GM23338 (cell line): Measurements from ENCODE around the gene NAA10. TPM values are rescaled to one million over a fixed set of nuclear protein-coding genes. Genes with fewer than 3 reads are reported as not detected.

Experiments
- ATAC-seq: fragments of 200-7000 bp; cut with Tn5 transposase; 3 replicates; pipeline ENCODE4 v1.9.1; 2020
- DNase-seq: peaks from one replicate; pipeline ENCODE4 v3.0.0-alpha.2; 2015; ENCODE audit warnings: low spot score
- H2AFZ ChIP-seq: fragments of 200-600 bp; sonication (generic); 2 replicates; pipeline ENCODE4 v1.8.0; 2016; ENCODE audit warnings: antibody characterized with exemption, mild to moderate bottlenecking, moderate library complexity
- H3F3A ChIP-seq: fragments of 200-600 bp; sonication (generic); replicated peaks from 2 replicates; pipeline ENCODE4 v1.8.0; 2017; ENCODE audit warnings: antibody characterized with exemption, mixed run types, low read depth
- H3K27ac ChIP-seq: fragments of 200-600 bp; sonication (generic); 2 replicates; pipeline ENCODE4 v1.6.1; 2016; ENCODE audit warnings: low read depth
- H3K27me3 ChIP-seq: fragments of 200-600 bp; sonication (generic); 2 replicates; pipeline ENCODE4 v1.8.0; 2016; ENCODE audit warnings: mild to moderate bottlenecking, mixed run types, moderate library complexity; ENCODE audit not compliant: insufficient read depth
- H3K36me3 ChIP-seq: fragments of 200-600 bp; sonication (generic); 2 replicates; pipeline ENCODE4 v1.8.0; 2016; ENCODE audit warnings: mild to moderate bottlenecking; ENCODE audit not compliant: insufficient read depth
- H3K4me1 ChIP-seq: fragments of 200-600 bp; sonication (generic); 2 replicates; pipeline ENCODE4 v1.8.0; 2016; ENCODE audit warnings: mild to moderate bottlenecking, moderate library complexity; ENCODE audit not compliant: insufficient read depth
- H3K4me2 ChIP-seq: fragments of 200-600 bp; sonication (generic); 2 replicates; pipeline ENCODE4 v1.7.1; 2017; ENCODE audit warnings: mixed run types
- H3K4me3 ChIP-seq: fragments of 200-600 bp; sonication (generic); 2 replicates; pipeline ENCODE4 v1.6.1; 2016; ENCODE audit warnings: mixed run types
- H3K79me2 ChIP-seq: fragments of 200-600 bp; sonication (generic); replicated peaks from 2 replicates; pipeline ENCODE4 v1.8.0; 2017; ENCODE audit warnings: mild to moderate bottlenecking; ENCODE audit not compliant: insufficient read depth
- H3K9me2 ChIP-seq: fragments of 200-600 bp; sonication (generic); 2 replicates; pipeline ENCODE4 v1.8.0; 2017; ENCODE audit not compliant: insufficient read depth
- H4K20me1 ChIP-seq: fragments of 200-600 bp; sonication (generic); replicated peaks from 2 replicates; pipeline ENCODE4 v1.8.0; 2017; ENCODE audit warnings: mild to moderate bottlenecking; ENCODE audit not compliant: insufficient read depth
- H3K27ac Mint-ChIP-seq: 2 replicates; pipeline ENCODE4 v1.8.0; 2020; ENCODE audit warnings: inconsistent platforms, mild to moderate bottlenecking, moderate library complexity, mixed read lengths
- H3K27me3 Mint-ChIP-seq: 3 replicates; pipeline ENCODE4 v1.8.0; 2022; ENCODE audit warnings: low read depth, mild to moderate bottlenecking, moderate library complexity, mixed read lengths, inconsistent platforms; ENCODE audit not compliant: insufficient read depth, poor library complexity
- H3K36me3 Mint-ChIP-seq: 3 replicates; pipeline ENCODE4 v1.8.0; 2021; ENCODE audit warnings: low read depth, mild to moderate bottlenecking, inconsistent platforms, moderate library complexity, mixed read lengths
- H3K4me1 Mint-ChIP-seq: 3 replicates; pipeline ENCODE4 v1.8.0; 2020; ENCODE audit warnings: mild to moderate bottlenecking, inconsistent platforms, mixed read lengths
- H3K4me3 Mint-ChIP-seq: 3 replicates; pipeline ENCODE4 v1.8.0; 2021; ENCODE audit warnings: moderate library complexity, mild to moderate bottlenecking, inconsistent platforms, mixed read lengths
- H3K9me3 Mint-ChIP-seq: 3 replicates; pipeline ENCODE4 v1.8.0; 2020; ENCODE audit warnings: moderate library complexity, mild to moderate bottlenecking, inconsistent platforms, mixed read lengths
- CREB1 ChIP-seq: fragments of 250-450 bp; sonication (Bioruptor Pico); IDR thresholded peaks from 2 replicates; pipeline ENCODE4 v1.5.0; 2020; ENCODE audit warnings: low read depth, mild to moderate bottlenecking, moderate library complexity
- EZH2phosphoT487 ChIP-seq: fragments of 200-600 bp; sonication (generic); IDR thresholded peaks from one replicate; pipeline ENCODE4 v1.8.1; 2018; ENCODE audit warnings: antibody characterized with exemption; ENCODE audit not compliant: unreplicated experiment
- JUNB ChIP-seq: IDR thresholded peaks from one replicate; pipeline ENCODE4 v1.6.1; 2016; ENCODE audit warnings: antibody characterized with exemption; ENCODE audit not compliant: unreplicated experiment
- NANOG ChIP-seq: IDR thresholded peaks from 2 replicates; pipeline ENCODE4 v1.6.1; 2016; ENCODE audit warnings: antibody characterized with exemption, borderline replicate concordance
- STAT1 ChIP-seq: IDR thresholded peaks from one replicate; pipeline ENCODE4 v1.6.1; 2016; ENCODE audit warnings: antibody characterized with exemption; ENCODE audit not compliant: unreplicated experiment
- polyA plus RNA-seq: library from polyadenylated mRNA; unstranded; fragments of >200 nt; fragmentation: Nextera tagmentation; extraction: Ambion mirVana; gene quantifications from 2 replicates; pipeline ENCODE4 v1.2.1, GENCODE V29; 2016
- total RNA-seq: library from RNA; depleted of rRNA; stranded (reverse); fragments of >200 nt; shearing (Covaris generic); gene quantifications from 2 replicates; pipeline ENCODE4 v1.2.3, GENCODE V29; 2014
- TF ChIP-seq, protein P1 (sequence below): fragments of 250-450 bp; sonication (Bioruptor Pico); IDR thresholded peaks from 2 replicates; pipeline ENCODE4 v1.5.0; 2020; ENCODE audit warnings: mild to moderate bottlenecking, moderate library complexity
- TF ChIP-seq, protein P2 (sequence below): IDR thresholded peaks from 2 replicates; pipeline ENCODE4 v1.6.1; 2016; ENCODE audit warnings: antibody characterized with exemption

Gene NAA10
- total and polyA plus RNA-seq, 2 experiments from 2014 or later: 136 to 145 TPM

DNA sequence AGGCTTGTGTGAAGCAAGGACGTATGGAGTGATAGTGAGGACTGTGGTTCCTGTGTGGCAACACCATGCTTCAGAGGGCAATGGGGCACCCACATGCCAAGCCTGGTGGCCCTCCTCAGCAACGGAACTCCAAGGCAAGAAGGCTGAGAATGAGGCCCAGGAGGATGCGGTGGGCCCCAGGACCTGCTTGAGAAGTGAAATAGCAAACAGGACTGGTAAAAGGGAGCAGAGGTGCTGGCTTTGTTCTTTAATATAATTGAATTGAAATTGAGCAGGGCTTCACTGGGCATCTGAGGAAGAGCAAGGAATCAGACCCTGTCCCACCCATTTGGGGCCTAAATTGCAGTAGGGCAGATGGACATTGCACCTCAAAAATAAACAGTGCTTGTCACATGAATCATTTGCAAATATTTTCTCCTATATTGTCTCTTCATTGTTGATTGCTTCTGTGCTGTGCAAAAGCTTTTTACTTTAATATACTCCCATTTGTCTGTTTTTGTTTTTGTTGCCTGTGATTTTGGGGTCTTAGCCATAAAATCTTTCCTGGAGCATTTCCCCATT, 40.0 kb upstream of the NAA10 start (continued):
- TF ChIP-seq, protein P1, sequence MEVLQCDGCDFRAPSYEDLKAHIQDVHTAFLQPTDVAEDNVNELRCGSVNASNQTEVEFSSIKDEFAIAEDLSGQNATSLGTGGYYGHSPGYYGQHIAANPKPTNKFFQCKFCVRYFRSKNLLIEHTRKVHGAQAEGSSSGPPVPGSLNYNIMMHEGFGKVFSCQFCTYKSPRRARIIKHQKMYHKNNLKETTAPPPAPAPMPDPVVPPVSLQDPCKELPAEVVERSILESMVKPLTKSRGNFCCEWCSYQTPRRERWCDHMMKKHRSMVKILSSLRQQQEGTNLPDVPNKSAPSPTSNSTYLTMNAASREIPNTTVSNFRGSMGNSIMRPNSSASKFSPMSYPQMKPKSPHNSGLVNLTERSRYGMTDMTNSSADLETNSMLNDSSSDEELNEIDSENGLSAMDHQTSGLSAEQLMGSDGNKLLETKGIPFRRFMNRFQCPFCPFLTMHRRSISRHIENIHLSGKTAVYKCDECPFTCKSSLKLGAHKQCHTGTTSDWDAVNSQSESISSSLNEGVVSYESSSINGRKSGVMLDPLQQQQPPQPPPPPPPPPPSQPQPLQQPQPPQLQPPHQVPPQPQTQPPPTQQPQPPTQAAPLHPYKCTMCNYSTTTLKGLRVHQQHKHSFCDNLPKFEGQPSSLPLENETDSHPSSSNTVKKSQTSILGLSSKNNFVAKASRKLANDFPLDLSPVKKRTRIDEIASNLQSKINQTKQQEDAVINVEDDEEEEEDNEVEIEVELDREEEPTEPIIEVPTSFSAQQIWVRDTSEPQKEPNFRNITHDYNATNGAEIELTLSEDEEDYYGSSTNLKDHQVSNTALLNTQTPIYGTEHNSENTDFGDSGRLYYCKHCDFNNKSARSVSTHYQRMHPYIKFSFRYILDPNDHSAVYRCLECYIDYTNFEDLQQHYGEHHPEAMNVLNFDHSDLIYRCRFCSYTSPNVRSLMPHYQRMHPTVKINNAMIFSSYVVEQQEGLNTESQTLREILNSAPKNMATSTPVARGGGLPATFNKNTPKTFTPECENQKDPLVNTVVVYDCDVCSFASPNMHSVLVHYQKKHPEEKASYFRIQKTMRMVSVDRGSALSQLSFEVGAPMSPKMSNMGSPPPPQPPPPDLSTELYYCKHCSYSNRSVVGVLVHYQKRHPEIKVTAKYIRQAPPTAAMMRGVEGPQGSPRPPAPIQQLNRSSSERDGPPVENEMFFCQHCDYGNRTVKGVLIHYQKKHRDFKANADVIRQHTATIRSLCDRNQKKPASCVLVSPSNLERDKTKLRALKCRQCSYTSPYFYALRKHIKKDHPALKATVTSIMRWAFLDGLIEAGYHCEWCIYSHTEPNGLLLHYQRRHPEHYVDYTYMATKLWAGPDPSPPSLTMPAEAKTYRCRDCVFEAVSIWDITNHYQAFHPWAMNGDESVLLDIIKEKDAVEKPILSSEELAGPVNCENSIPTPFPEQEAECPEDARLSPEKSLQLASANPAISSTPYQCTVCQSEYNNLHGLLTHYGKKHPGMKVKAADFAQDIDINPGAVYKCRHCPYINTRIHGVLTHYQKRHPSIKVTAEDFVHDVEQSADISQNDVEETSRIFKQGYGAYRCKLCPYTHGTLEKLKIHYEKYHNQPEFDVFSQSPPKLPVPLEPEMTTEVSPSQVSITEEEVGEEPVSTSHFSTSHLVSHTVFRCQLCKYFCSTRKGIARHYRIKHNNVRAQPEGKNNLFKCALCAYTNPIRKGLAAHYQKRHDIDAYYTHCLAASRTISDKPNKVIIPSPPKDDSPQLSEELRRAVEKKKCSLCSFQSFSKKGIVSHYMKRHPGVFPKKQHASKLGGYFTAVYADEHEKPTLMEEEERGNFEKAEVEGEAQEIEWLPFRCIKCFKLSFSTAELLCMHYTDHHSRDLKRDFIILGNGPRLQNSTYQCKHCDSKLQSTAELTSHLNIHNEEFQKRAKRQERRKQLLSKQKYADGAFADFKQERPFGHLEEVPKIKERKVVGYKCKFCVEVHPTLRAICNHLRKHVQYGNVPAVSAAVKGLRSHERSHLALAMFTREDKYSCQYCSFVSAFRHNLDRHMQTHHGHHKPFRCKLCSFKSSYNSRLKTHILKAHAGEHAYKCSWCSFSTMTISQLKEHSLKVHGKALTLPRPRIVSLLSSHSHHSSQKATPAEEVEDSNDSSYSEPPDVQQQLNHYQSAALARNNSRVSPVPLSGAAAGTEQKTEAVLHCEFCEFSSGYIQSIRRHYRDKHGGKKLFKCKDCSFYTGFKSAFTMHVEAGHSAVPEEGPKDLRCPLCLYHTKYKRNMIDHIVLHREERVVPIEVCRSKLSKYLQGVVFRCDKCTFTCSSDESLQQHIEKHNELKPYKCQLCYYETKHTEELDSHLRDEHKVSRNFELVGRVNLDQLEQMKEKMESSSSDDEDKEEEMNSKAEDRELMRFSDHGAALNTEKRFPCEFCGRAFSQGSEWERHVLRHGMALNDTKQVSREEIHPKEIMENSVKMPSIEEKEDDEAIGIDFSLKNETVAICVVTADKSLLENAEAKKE (CRISPR knock-in tag): no peak
- TF ChIP-seq EZH2phosphoT487: no peak
- TF ChIP-seq JUNB: no peak
- no peak for TF ChIP-seq NANOG
- TF ChIP-seq CREB1 (CRISPR knock-in tag): no peak

DNA sequence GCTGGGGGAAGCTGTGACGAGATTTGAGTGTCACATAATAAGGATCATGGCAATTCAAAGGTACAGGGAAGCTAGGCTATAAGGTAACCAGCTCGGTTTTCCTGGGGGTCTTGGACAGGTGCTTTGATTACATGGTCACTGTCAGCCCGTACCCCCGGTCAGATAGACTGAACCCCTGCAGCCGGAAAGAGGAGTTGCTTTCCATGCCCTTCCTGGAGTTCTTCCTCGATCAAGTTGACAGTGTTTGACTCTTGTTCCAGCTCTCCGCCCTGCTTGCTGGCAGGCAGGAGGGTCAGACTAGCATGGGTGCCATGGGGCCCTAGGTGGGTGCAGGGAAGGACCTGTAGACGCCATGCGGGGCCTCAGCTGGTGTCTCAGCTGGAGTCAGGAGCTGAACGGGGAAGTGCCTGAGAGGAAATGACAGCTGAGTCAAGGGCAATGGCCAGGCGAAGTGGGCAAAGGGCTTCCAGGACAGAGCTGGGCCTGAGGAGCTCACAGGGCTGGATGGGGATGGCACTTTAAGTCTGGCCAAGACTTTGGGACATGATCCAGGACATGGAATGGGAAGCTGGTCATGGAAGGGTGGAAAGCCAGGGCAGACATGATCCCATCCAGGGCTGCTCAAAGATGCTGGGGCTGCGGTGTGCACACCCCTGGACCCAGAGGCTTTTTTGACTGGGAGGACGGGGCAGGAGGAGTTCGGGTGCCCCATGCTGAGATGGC, 39.3 kb upstream of the NAA10 start:
- Histone ChIP-seq H3K9me2 (no peaks in the 10 kb centered on the region), H3K36me3 (no peaks in the 10 kb centered on the region), H3K27ac (no peak overlapping the region; the same call in 1 of the 2 replicates), H4K20me1 (no peaks in the 10 kb centered on the region), H3K4me2 (no peak overlapping the region), H3K4me1 (no peaks in the 10 kb centered on the region), H3K79me2 (peaks cover 14% of the 10 kb centered on the region), H3K4me3 (no peak overlapping the region), H3F3A (0 out of 2 replicates have a peak, but pooled peaks cover 4% of the 10 kb centered on the region), H3K27me3 (no peaks in the 10 kb centered on the region), H2AFZ (no peak overlapping the region)
- no peak for ATAC-seq
- H3K36me3 Mint-ChIP-seq: peaks cover 4% of the 10 kb centered on the region; the same call in 2 of the 3 replicates
- no peak for DNase-seq
- peak overlapping the region; percentile 52; the same call in 1 of the 2 replicates for H3K27ac Mint-ChIP-seq
- no peaks in the 10 kb centered on the region; the same call in 2 of the 3 replicates for H3K9me3 Mint-ChIP-seq
- H3K27me3 Mint-ChIP-seq: peaks cover 2% of the 10 kb centered on the region
- peaks cover 14% of the 10 kb centered on the region; the same call in 2 of the 3 replicates for H3K4me1 Mint-ChIP-seq
- peak overlapping the region; percentile 88 for H3K4me3 Mint-ChIP-seq
- TF ChIP-seq STAT1 (no peak), CREB1 (CRISPR knock-in tag) (no peak), NANOG (no peak)
- TF ChIP-seq, protein P2, sequence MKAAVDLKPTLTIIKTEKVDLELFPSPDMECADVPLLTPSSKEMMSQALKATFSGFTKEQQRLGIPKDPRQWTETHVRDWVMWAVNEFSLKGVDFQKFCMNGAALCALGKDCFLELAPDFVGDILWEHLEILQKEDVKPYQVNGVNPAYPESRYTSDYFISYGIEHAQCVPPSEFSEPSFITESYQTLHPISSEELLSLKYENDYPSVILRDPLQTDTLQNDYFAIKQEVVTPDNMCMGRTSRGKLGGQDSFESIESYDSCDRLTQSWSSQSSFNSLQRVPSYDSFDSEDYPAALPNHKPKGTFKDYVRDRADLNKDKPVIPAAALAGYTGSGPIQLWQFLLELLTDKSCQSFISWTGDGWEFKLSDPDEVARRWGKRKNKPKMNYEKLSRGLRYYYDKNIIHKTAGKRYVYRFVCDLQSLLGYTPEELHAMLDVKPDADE: no peak
